H1 (cell line): ENCODE measurements around the gene COA5. TPM values are rescaled to one million over a fixed set of nuclear protein-coding genes. Genes with fewer than 3 reads are reported as not detected.

Source experiments
- CTCF ChIA-PET: fragments of 300-600 bp; sonication (Branson Sonifier 250); formaldehyde crosslinking; loops from one replicate; lab custom pipeline; 2021; ENCODE audit not compliant: partially characterized antibody; lab: Charles Lee
- POLR2A ChIA-PET: fragments of 300-600 bp; sonication (Branson Sonifier 250); formaldehyde crosslinking; loops from one replicate; lab custom pipeline; 2021; ENCODE audit warnings: inconsistent platforms; ENCODE audit not compliant: partially characterized antibody; lab: Charles Lee
- DNase-seq, 2 experiments: peaks; one replicate each; pipeline versions ENCODE4 v3.0.0 to v3.0.0-alpha.2; 2010 to 2022; ENCODE audit warnings: low spot score in 2 of 2, low read depth in 1 of 2, mixed read lengths in 1 of 2
- FAIRE-seq: peaks from 2 replicates; lab custom pipeline; 2011; peaks lifted over from hg19 to GRCh38; lab: Jason Lieb, UNC
- H2AFZ ChIP-seq: 2 replicates; pipeline ENCODE4 v1.8.1; 2012; ENCODE audit warnings: low read length, inconsistent platforms
- H2AK5ac ChIP-seq: 2 replicates; pipeline ENCODE4 v1.6.1; 2013; ENCODE audit warnings: low read depth, low read length
- H2BK120ac ChIP-seq: replicated peaks from 2 replicates; pipeline ENCODE3; 2013; ENCODE audit warnings: low read depth, low read length, inconsistent platforms
- H2BK12ac ChIP-seq: 2 replicates; pipeline ENCODE4 v1.6.1; 2013; ENCODE audit warnings: low read depth, low read length
- H2BK15ac ChIP-seq: 2 replicates; pipeline ENCODE4 v1.6.1; 2013; ENCODE audit warnings: low read length
- H2BK20ac ChIP-seq: 2 replicates; pipeline ENCODE4 v1.6.1; 2013; ENCODE audit warnings: low read length
- H2BK5ac ChIP-seq: 2 replicates; pipeline ENCODE4 v1.6.1; 2013; ENCODE audit warnings: low read depth, low read length
- H3K14ac ChIP-seq: 2 replicates; pipeline ENCODE4 v1.6.1; 2013; ENCODE audit warnings: inconsistent platforms; ENCODE audit not compliant: insufficient read length
- H3K18ac ChIP-seq: 2 replicates; pipeline ENCODE4 v1.6.1; 2013; ENCODE audit warnings: low read length; ENCODE audit errors: extremely low read depth
- H3K23ac ChIP-seq: 2 replicates; pipeline ENCODE4 v1.6.1; 2013; ENCODE audit warnings: inconsistent platforms; ENCODE audit not compliant: insufficient read length
- H3K23me2 ChIP-seq: 2 replicates; pipeline ENCODE4 v1.6.1; 2013; ENCODE audit warnings: low read depth, low read length
- H3K27ac ChIP-seq: 2 replicates; pipeline ENCODE4 v1.6.1; 2011; ENCODE audit warnings: low read depth, low read length, inconsistent platforms
- H3K27me3 ChIP-seq, 4 experiments: replicated peaks in 1 of 4; 1 replicate in 1 of 4; 2 replicates in 3 of 4; pipeline versions ENCODE4 v1.6.1 to v1.8.1; 2011 to 2013; ENCODE audit warnings: low read length in 3 of 4, mild to moderate bottlenecking in 3 of 4, inconsistent platforms in 2 of 4, mixed read lengths in 2 of 4, moderate library complexity in 1 of 4; ENCODE audit not compliant: control insufficient read depth in 3 of 4, insufficient read depth in 3 of 4; ENCODE audit errors: extremely low read depth in 1 of 4
- H3K36me3 ChIP-seq, 4 experiments: 2 replicates each; pipeline versions ENCODE4 v1.6.1 to v1.8.1; 2011 to 2013; ENCODE audit warnings: mild to moderate bottlenecking in 4 of 4, low read length in 3 of 4, moderate library complexity in 2 of 4, control low read depth in 1 of 4, inconsistent platforms in 1 of 4; ENCODE audit not compliant: insufficient read depth in 4 of 4, control insufficient read depth in 2 of 4
- H3K4ac ChIP-seq: replicated peaks from 2 replicates; pipeline ENCODE3; 2013; ENCODE audit warnings: low read length, low read depth, mixed read lengths, inconsistent platforms; ENCODE audit not compliant: insufficient read length
- H3K4me1 ChIP-seq, 4 experiments: replicated peaks in 1 of 4; 1 replicate in 1 of 4; 2 replicates in 3 of 4; pipeline versions ENCODE4 v1.6.1 to v1.8.1; 2011 to 2013; ENCODE audit warnings: low read length in 3 of 4, inconsistent platforms in 2 of 4, mixed read lengths in 1 of 4; ENCODE audit not compliant: insufficient read depth in 4 of 4, control insufficient read depth in 3 of 4
- H3K4me2 ChIP-seq, 2 experiments: 2 replicates each; pipeline versions ENCODE4 v1.6.1 to v1.8.1; 2011 to 2013; ENCODE audit warnings: low read depth in 2 of 2, low read length in 2 of 2, control low read depth in 1 of 2, inconsistent platforms in 1 of 2, mild to moderate bottlenecking in 1 of 2; ENCODE audit not compliant: insufficient read depth in 1 of 2
- H3K4me3 ChIP-seq, 4 experiments: fragments of 200-600, 300-600 bp in 1 of 4; sonication (generic), shearing (Covaris generic), sonication (Bioruptor Twin) in 1 of 4; 2 replicates each; pipeline versions ENCODE4 v1.5.1 to v1.8.1; 2011 to 2016; ENCODE audit warnings: low read length in 4 of 4, low read depth in 3 of 4, control low read depth in 2 of 4, inconsistent platforms in 2 of 4, mild to moderate bottlenecking in 2 of 4, mixed read lengths in 1 of 4, moderate library complexity in 1 of 4; ENCODE audit not compliant: insufficient read depth in 2 of 4; ENCODE audit errors: extremely low read depth in 1 of 4
- H3K56ac ChIP-seq: replicated peaks from 2 replicates; pipeline ENCODE3; 2013; ENCODE audit warnings: low read depth, mild to moderate bottlenecking, mixed read lengths, low read length, inconsistent platforms; ENCODE audit not compliant: insufficient read length
- H3K79me1 ChIP-seq: 2 replicates; pipeline ENCODE4 v1.6.1; 2013; ENCODE audit warnings: low read depth, low read length, control low read depth
- H3K79me2 ChIP-seq, 2 experiments: 2 replicates each; pipeline versions ENCODE4 v1.6.1 to v1.8.1; 2012 to 2013; ENCODE audit warnings: low read length in 2 of 2, mild to moderate bottlenecking in 2 of 2, inconsistent platforms in 1 of 2; ENCODE audit not compliant: insufficient read depth in 2 of 2, control insufficient read depth in 1 of 2
- H3K9ac ChIP-seq, 4 experiments: replicated peaks in 1 of 4; 1 replicate in 1 of 4; 2 replicates in 3 of 4; pipeline versions ENCODE4 v1.6.1 to v1.8.1; 2011 to 2013; ENCODE audit warnings: low read depth in 3 of 4, low read length in 3 of 4, control low read depth in 2 of 4, mild to moderate bottlenecking in 2 of 4, moderate library complexity in 2 of 4, inconsistent platforms in 1 of 4; ENCODE audit errors: extremely low read depth in 1 of 4
- H3K9me3 ChIP-seq, 2 experiments: 2 replicates each; pipeline versions ENCODE4 v1.6.1 to v1.8.1; 2012 to 2013; ENCODE audit warnings: mild to moderate bottlenecking in 2 of 2, moderate library complexity in 2 of 2, control low read depth in 1 of 2, inconsistent platforms in 1 of 2, low read depth in 1 of 2, low read length in 1 of 2, mixed read lengths in 1 of 2; ENCODE audit not compliant: insufficient read depth in 2 of 2
- H4K20me1 ChIP-seq, 2 experiments: replicated peaks in 1 of 2; 2 replicates each; pipeline versions ENCODE3 to v1.8.1; 2011 to 2013; ENCODE audit warnings: inconsistent platforms in 2 of 2, low read length in 2 of 2, mild to moderate bottlenecking in 1 of 2; ENCODE audit not compliant: insufficient read depth in 2 of 2, control insufficient read depth in 1 of 2
- H4K5ac ChIP-seq: 2 replicates; pipeline ENCODE4 v1.6.1; 2013; ENCODE audit warnings: low read length, low read depth, mixed read lengths, inconsistent platforms; ENCODE audit not compliant: insufficient read length
- H4K8ac ChIP-seq: 2 replicates; pipeline ENCODE4 v1.8.0; 2013; ENCODE audit warnings: mild to moderate bottlenecking, moderate library complexity, low read length, inconsistent platforms; ENCODE audit not compliant: insufficient read depth; ENCODE audit errors: extremely low read depth
- H4K91ac ChIP-seq: replicated peaks from 2 replicates; pipeline ENCODE3; 2013; ENCODE audit warnings: low read length, mixed read lengths, inconsistent platforms; ENCODE audit not compliant: insufficient read length
- CBX8 ChIP-seq: fragments of 300-800, 300-1000 bp; sonication (generic); IDR thresholded peaks from 2 replicates; pipeline ENCODE4 v1.7.1; 2016; ENCODE audit warnings: low read depth, low read length, borderline replicate concordance
- CREB1 ChIP-seq: IDR thresholded peaks from 2 replicates; pipeline ENCODE4 v1.6.1; 2012; ENCODE audit warnings: inconsistent platforms
- POLR2AphosphoS5 ChIP-seq: IDR thresholded peaks from 2 replicates; pipeline ENCODE4 v1.6.1; 2011; ENCODE audit warnings: low read depth, low read length
- RNF2 ChIP-seq: fragments of 200-900, 300-1000 bp; sonication (generic); IDR thresholded peaks from 2 replicates; pipeline ENCODE4 v1.7.1; 2016; ENCODE audit warnings: borderline replicate concordance, low read depth, mild to moderate bottlenecking, antibody characterized with exemption, low read length; ENCODE audit not compliant: poor library complexity, severe bottlenecking; ENCODE audit errors: missing control alignments
- WGBS, 2 experiments: shearing (Covaris generic) in 1 of 2; methylation state at CpG; one replicate each; pipeline versions ENCODE4 v1.1.6 to v1.1.7; 2013 to 2015; ENCODE audit warnings: low lambda C conversion rate in 2 of 2, mixed read lengths in 2 of 2, inconsistent platforms in 1 of 2, low coverage in 1 of 2, missing lambda C conversion rate in 1 of 2; ENCODE audit not compliant: insufficient replicate concordance in 2 of 2, insufficient coverage in 1 of 2, insufficient read length in 1 of 2; ENCODE audit errors: extremely low coverage in 1 of 2, missing lambda C conversion rate in 1 of 2; 5-methylcytosine and 5-hydroxymethylcytosine counted together
- polyA plus RNA-seq, 7 experiments: library from polyadenylated mRNA; depleted of rRNA in 3 of 7; stranded (reverse) in 5 of 7; unstranded in 2 of 7; fragments of >200 nt in 5 of 7; fragments of 200-250 nt in 2 of 7; gene quantifications; 1 replicate in 5 of 7; 2 replicates in 1 of 7; 4 replicates in 1 of 7; pipeline versions ENCODE4 v1.2.1 to v1.2.3, GENCODE V29; 2011 to 2013; ENCODE audit warnings: missing spikeins in 2 of 7, mixed read lengths in 2 of 7
- total RNA-seq: library from RNA; stranded (reverse); fragmentation: NEBNext Ultra II Directional; extraction: Animal tissue kit (Norgen Biotek cat#: 25700); gene quantifications from 2 replicates; pipeline ENCODE4 v1.2.1, GENCODE V29; 2021

The COA5 gene
- total and polyA plus RNA-seq, 2 of the 8 experiments (the other 6 are each of a cell fraction or from before 2014, with no cell fraction given) = 20.3 to 24.7 TPM

- no peak for DNase-seq
- H2AFZ ChIP-seq = no peak overlapping the region
- no peak overlapping the region for H3K18ac ChIP-seq
- no peak overlapping the region for H2BK120ac ChIP-seq
- no peak overlapping the region for H2AK5ac ChIP-seq
- no peaks in the 10 kb centered on the region for H3K79me2 ChIP-seq
- no peak overlapping the region for H3K4ac ChIP-seq
- no peak overlapping the region for H3K23ac ChIP-seq
- H3K79me1 ChIP-seq = no peaks in the 10 kb centered on the region
- H3K4me3 ChIP-seq = no peak overlapping the region
- H3K23me2 ChIP-seq = no peaks in the 10 kb centered on the region
- no peak overlapping the region for H4K91ac ChIP-seq
- H3K56ac ChIP-seq = no peak overlapping the region
- H2BK20ac ChIP-seq = no peak overlapping the region
- H3K9ac ChIP-seq = no peak overlapping the region
- no peak overlapping the region; the same call in 1 of the 2 replicates for H2BK5ac ChIP-seq
- H3K27me3 ChIP-seq = no peaks in the 10 kb centered on the region
- H2BK15ac ChIP-seq = no peak overlapping the region
- no peak overlapping the region for H3K4me2 ChIP-seq
- no peak overlapping the region for H3K27ac ChIP-seq
- no peaks in the 10 kb centered on the region for H3K9me3 ChIP-seq
- peaks cover 0 to 8% of the 10 kb centered on the region in 2 experiments for H4K20me1 ChIP-seq
- H4K5ac ChIP-seq = no peak overlapping the region
- H4K8ac ChIP-seq = no peak overlapping the region
- H3K36me3 ChIP-seq = peaks cover 8 to 24% (median 13%) of the 10 kb centered on the region in 4 experiments
- ChIA-PET CTCF (interaction anchor here (2.2 kb wide), 1 partner anchor 28 kb away, joined by 6 read pairs; no protein-coding TSS in a partner anchor), POLR2A (no interaction called here)
- H3K4me1 ChIP-seq = no peaks in the 10 kb centered on the region
- FAIRE-seq = no peak
- H2BK12ac ChIP-seq = no peak overlapping the region
- H3K14ac ChIP-seq = no peak overlapping the region
- WGBS, 2 experiments = 90% methylated on average over 13 of the region's 13 CpGs; no CpG with 5 or more reads in 1 of the 2 experiments
- TF ChIP-seq RNF2 (no peak), CREB1 (no peak), CBX8 (no peak), POLR2AphosphoS5 (0 out of 2 replicates have a peak, but pooled peaks have one; percentile 27)
Observed at GRCh38 chr2:98573426-98573825, 34.9 kb downstream of the COA5 start.
